Suprapubic skin (tissue), 4 donors: Measurements from ENCODE around the gene PLCZ1. TPM values are rescaled to one million over a fixed set of nuclear protein-coding genes. Genes with fewer than 3 reads are reported as not detected.

Source experiments
- DNase-seq, 2 donors: peaks; one replicate each; pipeline ENCODE4 v3.0.0-alpha.2; 2019; ENCODE audit warnings: low spot score in 2 of 2
- H3K27ac ChIP-seq: fragments of 200-600 bp; sonication (generic); one replicate; pipeline ENCODE4 v1.5.1; 2019
- H3K27me3 ChIP-seq: fragments of 200-600 bp; sonication (generic); one replicate; pipeline ENCODE4 v1.5.1; 2019
- H3K36me3 ChIP-seq: fragments of 200-600 bp; sonication (generic); one replicate; pipeline ENCODE4 v1.5.1; 2019
- H3K4me1 ChIP-seq: fragments of 200-600 bp; sonication (generic); one replicate; pipeline ENCODE4 v1.5.1; 2019
- H3K4me3 ChIP-seq: fragments of 200-600 bp; sonication (generic); one replicate; pipeline ENCODE4 v1.5.1; 2019; ENCODE audit warnings: mild to moderate bottlenecking
- H3K9me3 ChIP-seq: fragments of 200-600 bp; sonication (generic); one replicate; pipeline ENCODE4 v1.5.1; 2019
- EP300 ChIP-seq: sonication (generic); formaldehyde crosslinking; IDR thresholded peaks from one replicate; pipeline ENCODE4 v1.6.1; 2017; ENCODE audit warnings: antibody characterized with exemption
- POLR2A ChIP-seq, 2 donors: fragments of 450-650 bp; IDR thresholded peaks; one replicate each; pipeline ENCODE4 v1.6.1; 2017; ENCODE audit warnings: antibody characterized with exemption in 2 of 2, mild to moderate bottlenecking in 2 of 2, moderate library complexity in 2 of 2
- POLR2AphosphoS5 ChIP-seq, 3 donors: sonication (generic); formaldehyde crosslinking; IDR thresholded peaks; one replicate each; pipeline ENCODE4 v1.6.1; 2017; ENCODE audit warnings: antibody characterized with exemption in 3 of 3
- WGBS: methylation state at CpG from one replicate; pipeline ENCODE4 v1.1.5; 2018; 5-methylcytosine and 5-hydroxymethylcytosine counted together
- total RNA-seq, 4 donors: library from RNA; depleted of rRNA; stranded (reverse); fragments of >200 nt; gene quantifications; one replicate each; pipeline ENCODE4 v1.1.0, GENCODE V29; 2016
- TF ChIP-seq, protein P1 (sequence below), 2 donors: fragments of 200-600 bp in 1 of 2; fragments of 450-650 bp in 1 of 2; sonication (generic) in 1 of 2; IDR thresholded peaks; one replicate each; pipeline ENCODE4 v1.5.1; 2016 to 2019; ENCODE audit warnings: antibody characterized with exemption in 2 of 2, mild to moderate bottlenecking in 1 of 2, moderate library complexity in 1 of 2

The PLCZ1 gene
- total RNA-seq, 4 donors from 2014 or later = not detected

DNA sequence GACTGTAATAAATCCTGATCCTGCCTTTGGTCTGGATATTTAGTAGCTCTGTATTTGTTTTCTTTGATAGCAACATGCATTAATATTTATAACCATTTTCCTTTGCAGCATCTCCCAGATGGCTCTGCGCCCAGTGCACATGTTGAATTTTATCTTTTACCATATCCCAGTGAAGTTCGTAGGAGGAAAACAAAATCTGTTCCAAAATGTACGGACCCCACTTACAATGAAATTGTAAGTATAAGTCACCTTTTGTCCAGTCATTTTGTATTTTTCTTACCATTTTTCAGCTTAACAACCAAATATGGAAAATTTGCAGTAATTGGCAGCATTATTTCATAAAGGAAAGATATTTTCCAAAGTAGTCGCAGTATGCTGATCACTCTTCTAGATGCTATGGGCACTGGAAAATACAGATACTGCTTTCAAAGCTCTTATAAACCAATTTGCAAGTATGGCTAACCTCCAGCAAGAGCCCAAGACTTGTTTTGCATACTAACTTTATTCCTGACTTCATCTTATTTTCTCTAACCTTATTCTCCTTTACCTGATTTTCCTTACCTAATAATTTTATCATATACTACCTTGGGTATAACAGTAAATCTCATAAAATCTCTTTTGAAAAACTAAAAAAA lies 97.4 kb downstream of the PLCZ1 start:
- H3K27ac ChIP-seq = no peak overlapping the region
- TF ChIP-seq POLR2AphosphoS5 (IDR thresholded peaks at IDR 0.05) (no peak), POLR2A (IDR thresholded peaks at IDR 0.05) (no peak), EP300 (no peak)
- TF ChIP-seq, protein P1, sequence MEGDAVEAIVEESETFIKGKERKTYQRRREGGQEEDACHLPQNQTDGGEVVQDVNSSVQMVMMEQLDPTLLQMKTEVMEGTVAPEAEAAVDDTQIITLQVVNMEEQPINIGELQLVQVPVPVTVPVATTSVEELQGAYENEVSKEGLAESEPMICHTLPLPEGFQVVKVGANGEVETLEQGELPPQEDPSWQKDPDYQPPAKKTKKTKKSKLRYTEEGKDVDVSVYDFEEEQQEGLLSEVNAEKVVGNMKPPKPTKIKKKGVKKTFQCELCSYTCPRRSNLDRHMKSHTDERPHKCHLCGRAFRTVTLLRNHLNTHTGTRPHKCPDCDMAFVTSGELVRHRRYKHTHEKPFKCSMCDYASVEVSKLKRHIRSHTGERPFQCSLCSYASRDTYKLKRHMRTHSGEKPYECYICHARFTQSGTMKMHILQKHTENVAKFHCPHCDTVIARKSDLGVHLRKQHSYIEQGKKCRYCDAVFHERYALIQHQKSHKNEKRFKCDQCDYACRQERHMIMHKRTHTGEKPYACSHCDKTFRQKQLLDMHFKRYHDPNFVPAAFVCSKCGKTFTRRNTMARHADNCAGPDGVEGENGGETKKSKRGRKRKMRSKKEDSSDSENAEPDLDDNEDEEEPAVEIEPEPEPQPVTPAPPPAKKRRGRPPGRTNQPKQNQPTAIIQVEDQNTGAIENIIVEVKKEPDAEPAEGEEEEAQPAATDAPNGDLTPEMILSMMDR (IDR thresholded peaks at IDR 0.05) = no peak
- 75% methylated on average over 4 of the region's 4 CpGs for WGBS
- H3K27me3 ChIP-seq = no peaks in the 10 kb centered on the region
- H3K4me3 ChIP-seq = no peak overlapping the region
- H3K36me3 ChIP-seq = no peaks in the 10 kb centered on the region
- no peak for DNase-seq
- H3K9me3 ChIP-seq = no peaks in the 10 kb centered on the region
- no peaks in the 10 kb centered on the region for H3K4me1 ChIP-seq

DNA sequence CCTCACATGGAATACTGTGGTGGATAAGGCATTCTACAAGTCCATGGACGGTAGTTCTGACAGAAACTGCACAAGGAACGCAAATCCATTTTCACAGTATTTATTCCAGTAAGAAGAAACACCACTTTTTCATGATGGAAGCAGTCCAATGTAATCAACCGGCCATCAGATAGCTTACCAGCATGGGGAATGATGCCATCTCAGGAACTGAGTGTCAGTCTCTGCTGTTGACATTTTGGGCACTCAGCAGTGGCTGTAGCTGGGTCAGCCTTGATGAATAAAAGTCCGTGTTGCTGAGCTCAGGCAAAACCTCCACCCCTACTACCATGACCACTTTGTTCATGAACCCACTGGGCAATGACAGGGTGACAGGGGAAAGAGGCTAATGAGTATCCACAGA lies 103.4 kb downstream of the PLCZ1 start:
- Histone ChIP-seq H3K4me1 (no peaks in the 10 kb centered on the region), H3K27me3 (no peaks in the 10 kb centered on the region), H3K9me3 (no peaks in the 10 kb centered on the region), H3K4me3 (no peak overlapping the region), H3K36me3 (no peaks in the 10 kb centered on the region), H3K27ac (no peak overlapping the region)
- no peak for DNase-seq
- TF ChIP-seq, protein P1 (IDR thresholded peaks at IDR 0.05) = no peak
- no peak for TF ChIP-seq POLR2A (IDR thresholded peaks at IDR 0.05)
- TF ChIP-seq EP300 = no peak
- no peak for TF ChIP-seq POLR2AphosphoS5 (IDR thresholded peaks at IDR 0.05)
- 85% methylated on average over 4 of the region's 4 CpGs for WGBS

Other genes with a start within 250 kb of the PLCZ1 start
- 1 to 10 TPM in 2 of 4 donors, not detected in 2; 1.6 to 5.3 TPM for gene CAPZA3, start 107 bp upstream of the PLCZ1 start, total RNA-seq